Jurkat, Clone E6-1 (cell line): ENCODE results near the gene STX8.
"Not testable (repeated sequence)": the region's sequence is repeated elsewhere in the genome, so short reads cannot be mapped to it uniquely, and the experiment has no call there.

ENCODE experiments used
- DNase-seq: peaks from one replicate; pipeline ENCODE4 v3.0.0-alpha.2; 2011; ENCODE audit warnings: low read depth, low spot score
- H3K4me3 ChIP-seq: 2 replicates; pipeline ENCODE4 v1.5.1; 2011; ENCODE audit warnings: mild to moderate bottlenecking, low read length, control low read depth, moderate library complexity

Gene STX8

GRCh38 chr17:9564104-9564503 is 11.5 kb downstream of the STX8 start:
- no peak for DNase-seq
- H3K4me3 ChIP-seq = no peak overlapping the region

GRCh38 chr17:9557857-9558256 is 17.8 kb downstream of the STX8 start:
- no peak overlapping the region for H3K4me3 ChIP-seq
- no peak for DNase-seq

GRCh38 chr17:9557161-9557755 is 18.4 kb downstream of the STX8 start:
- DNase-seq = no peak
- no peak overlapping the region for H3K4me3 ChIP-seq

DNA sequence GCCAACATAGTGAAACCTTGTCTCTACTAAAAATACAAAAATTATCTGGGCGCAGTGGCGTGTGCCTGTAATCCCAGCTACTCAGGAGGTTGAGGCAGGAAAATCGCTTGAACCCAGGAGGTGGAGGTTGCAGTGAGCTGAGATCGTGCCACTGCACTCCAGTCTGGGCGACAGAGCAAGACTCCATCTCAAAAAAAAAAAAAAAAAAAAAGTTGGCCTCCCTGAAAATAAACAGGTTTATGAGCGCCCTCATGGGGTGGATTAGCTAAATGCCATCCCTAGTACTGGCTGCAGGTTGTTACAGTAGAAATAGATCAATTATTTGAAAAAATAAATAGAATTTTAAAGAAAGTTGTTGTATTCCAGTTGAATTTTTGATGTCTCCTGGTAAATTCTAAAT is 20.9 kb downstream of the STX8 start:
- DNase-seq = peak; percentile 57
- not testable (repeated sequence) for H3K4me3 ChIP-seq

DNA sequence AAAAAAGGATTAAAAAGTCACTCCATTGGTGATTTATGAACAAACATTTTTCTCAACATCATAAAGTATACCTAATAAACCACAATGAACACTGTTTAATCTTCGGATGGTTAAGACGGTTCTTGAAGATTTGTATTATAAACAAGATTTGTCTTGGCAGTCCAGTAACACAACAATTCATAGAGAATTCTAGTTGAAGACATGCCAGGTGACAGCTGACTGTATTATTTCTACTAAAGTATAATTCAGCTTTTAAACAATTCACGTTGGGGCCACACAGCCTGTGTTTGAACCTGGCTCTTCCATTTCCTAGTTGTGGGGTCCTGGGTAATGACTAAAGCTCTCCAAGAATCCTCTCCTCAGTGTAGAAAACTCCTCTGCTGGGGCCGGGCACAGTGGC is 22.0 kb downstream of the STX8 start:
- no peak for DNase-seq
- H3K4me3 ChIP-seq = no peak overlapping the region

- DNase-seq = no peak
Observed at GRCh38 chr17:9553181-9553580, 22.4 kb downstream of the STX8 start.

DNA sequence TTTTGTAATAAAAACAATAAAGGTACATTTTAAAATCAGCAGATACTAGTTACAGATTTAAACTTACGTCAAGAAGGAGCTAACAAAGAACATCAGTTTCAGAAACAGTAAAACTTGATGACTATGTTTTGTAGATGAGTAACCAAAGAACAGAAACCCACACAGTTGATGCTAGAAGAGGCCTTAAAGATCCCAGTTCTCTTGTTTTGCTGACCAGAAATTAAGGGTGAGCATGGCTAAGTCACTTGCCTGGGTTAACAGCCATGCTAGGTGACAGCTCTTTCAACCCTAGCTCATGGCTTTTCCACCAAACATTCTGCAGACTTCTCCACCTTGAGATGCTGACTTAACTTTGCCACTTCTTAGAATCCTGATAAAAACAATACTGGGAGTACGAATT is 26.4 kb downstream of the STX8 start:
- no peak for DNase-seq
- no peak overlapping the region for H3K4me3 ChIP-seq

More at GRCh38 chr17:9553181-9553580, 22.4 kb downstream of the STX8 start:
- H3K4me3 ChIP-seq = no peak overlapping the region

DNA sequence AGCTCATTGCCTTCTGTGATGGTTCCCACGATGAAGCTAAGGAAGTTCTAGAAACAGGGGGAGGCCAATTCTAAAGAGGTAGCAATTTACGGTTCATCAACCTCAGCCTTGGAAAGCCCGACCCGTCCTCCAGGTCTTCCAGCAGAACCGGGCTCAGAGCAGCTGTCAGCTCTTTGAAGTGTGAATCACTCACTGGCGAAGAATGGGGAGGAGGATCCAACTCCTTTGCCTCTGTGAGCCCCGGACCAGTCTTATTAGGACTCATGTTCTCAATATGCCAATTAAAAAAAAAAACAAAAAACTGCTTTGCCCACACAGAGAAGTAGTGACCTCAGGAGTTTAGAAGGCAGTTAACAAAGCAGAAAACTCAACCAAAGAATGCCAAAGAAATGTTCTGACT is 31.4 kb downstream of the STX8 start:
- no peak for DNase-seq
- no peak overlapping the region for H3K4me3 ChIP-seq

DNA sequence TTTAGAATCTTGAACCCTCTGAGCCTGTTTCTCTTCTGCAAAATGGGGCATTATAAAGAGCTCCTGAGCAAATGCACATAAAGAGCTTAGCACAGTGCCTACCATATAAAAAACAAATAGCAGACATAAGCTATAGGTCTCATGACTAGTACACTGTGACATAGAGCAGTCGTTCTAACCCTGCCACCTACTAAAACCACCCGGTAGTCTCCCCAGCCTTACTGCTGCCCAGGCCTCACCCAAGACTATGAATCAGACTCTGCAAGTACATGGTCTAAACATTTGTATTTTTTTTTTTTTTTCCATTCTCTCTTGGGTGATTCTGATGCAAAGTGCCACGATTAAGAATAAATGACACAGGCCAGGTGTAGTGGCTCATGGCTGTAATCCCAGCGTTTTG is 33.9 kb downstream of the STX8 start:
- no peak overlapping the region for H3K4me3 ChIP-seq
- DNase-seq = no peak

DNA sequence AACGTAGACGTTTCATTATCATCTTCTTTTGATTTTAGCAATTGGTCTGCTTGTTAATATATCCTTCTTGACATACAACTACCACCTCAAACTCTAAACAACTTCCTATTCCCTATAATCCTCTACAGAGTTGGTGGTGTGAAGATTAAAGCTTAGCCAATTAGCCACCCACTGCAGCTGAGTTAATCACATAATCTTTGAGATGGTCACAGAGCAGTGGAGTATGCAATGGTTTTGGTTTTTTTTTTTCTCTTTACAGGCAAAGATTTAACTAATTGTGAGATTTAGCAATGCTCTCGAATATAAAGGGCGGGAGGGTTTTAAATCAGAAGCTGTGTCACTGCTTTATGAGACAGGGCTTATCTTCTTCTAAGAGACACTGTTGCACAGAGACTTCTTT is 37.0 kb downstream of the STX8 start:
- H3K4me3 ChIP-seq = no peak overlapping the region
- DNase-seq = no peak

- H3K4me3 ChIP-seq = no peak overlapping the region
- no peak for DNase-seq
Observed at GRCh38 chr17:9537177-9537776, 38.3 kb downstream of the STX8 start.

DNA sequence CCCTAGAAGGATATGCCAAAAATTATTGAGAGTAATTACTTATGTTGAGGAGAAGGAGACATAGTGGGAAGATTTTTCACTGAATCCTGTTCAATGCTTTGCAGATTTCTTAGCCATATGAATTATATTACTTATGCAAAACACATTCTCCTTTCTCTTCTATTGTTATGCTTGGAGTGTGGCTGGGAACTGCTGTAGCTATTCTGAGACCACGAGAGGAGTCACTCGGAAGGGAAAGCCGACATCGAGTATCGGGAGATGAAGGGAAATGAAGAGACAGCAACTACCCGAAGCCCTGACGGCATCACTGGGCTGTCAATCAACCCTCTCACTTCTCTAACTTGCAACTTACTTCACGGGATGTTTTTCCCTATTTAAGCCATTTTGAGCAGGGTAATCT is 39.6 kb downstream of the STX8 start:
- no peak overlapping the region for H3K4me3 ChIP-seq
- no peak for DNase-seq

DNA sequence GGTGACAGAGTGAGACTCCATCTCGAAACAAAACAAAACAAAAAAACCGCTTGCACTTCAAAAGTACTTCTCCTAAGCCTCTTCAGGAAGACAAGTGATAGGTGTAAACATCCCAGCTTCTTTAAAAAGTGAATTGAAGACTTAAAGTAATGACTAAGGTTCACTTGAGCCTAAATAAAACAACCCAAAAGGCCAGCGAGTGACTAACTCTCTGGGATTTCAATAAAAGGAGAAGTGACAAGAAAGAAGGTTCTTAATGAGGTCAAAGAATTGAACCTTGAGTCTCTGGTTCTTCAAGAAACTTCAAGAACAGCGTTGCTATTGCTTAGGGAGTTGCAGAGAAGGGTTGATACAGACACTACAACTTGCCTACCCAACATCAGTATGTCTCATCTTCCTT is 42.2 kb downstream of the STX8 start:
- no peak overlapping the region for H3K4me3 ChIP-seq
- no peak for DNase-seq

DNA sequence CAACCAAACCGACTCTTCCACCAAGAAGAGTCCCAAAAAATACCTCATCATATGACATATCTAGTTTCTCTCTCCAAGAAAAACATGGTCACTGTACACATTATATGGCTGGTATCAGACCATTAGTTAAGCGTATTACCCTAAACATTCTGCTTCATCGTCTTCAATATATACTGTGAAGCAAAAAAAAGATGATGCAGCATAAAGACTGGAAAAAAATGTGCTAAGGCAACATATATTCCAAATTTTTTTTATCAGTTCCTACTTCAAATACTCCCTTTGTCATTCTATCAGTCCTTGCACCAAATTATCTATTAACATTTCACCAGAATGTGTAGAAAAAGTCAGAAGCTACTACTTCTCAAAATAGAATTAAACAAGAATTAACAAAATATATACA is 42.9 kb downstream of the STX8 start:
- no peak overlapping the region for H3K4me3 ChIP-seq
- no peak for DNase-seq

- no peak overlapping the region for H3K4me3 ChIP-seq
- no peak for DNase-seq
Observed at GRCh38 chr17:9531034-9531433, 44.6 kb downstream of the STX8 start.

- H3K4me3 ChIP-seq = no peak overlapping the region
- DNase-seq = peak; percentile 20
Observed at GRCh38 chr17:9529033-9529700, 46.5 kb downstream of the STX8 start.

DNA sequence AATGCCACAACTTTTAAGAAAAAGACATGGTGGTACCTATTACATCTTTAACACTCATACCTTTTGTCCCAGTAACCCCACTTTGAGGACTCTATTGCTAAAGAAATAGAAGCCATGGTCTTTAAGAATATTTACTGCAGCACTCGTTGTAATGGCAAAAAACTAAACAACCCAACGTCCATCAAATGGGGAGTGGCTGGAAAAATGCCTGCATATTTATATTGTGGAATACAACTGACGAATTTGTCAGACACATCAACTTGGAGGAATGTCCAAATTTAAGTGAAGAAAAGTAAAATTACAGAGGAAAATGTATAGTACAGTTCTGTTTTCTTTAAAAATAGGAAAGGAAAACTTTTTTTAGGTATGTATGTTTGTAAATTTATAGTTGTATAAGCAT is 47.8 kb downstream of the STX8 start:
- H3K4me3 ChIP-seq = no peak overlapping the region

GRCh38 chr17:9522074-9522473 is 53.5 kb downstream of the STX8 start:
- peak; percentile 37 for DNase-seq

More for the DNA sequence above, 47.8 kb downstream of the STX8 start:
- DNase-seq = no peak

DNA sequence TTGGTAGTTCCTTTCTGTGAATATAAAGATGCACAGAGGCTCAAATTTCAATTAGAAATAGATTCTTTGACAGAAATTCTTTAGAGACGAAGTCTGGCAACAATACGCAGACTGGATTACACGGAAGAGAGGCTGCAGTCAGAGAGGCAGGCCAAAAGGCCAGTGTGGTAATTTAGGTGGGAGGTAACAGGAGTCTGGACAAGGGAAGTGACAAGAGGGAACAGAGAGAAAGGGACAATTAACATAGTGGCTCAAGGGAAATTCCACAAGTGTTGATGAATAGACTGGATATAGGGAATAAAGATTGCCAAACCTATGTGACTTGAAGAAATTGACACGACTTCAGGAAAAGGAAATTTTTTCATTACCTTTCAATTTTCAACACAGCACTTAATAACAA is 54.6 kb downstream of the STX8 start:
- DNase-seq = no peak
- H3K4me3 ChIP-seq = no peak overlapping the region

More at GRCh38 chr17:9522074-9522473, 53.5 kb downstream of the STX8 start:
- no peak overlapping the region for H3K4me3 ChIP-seq

DNA sequence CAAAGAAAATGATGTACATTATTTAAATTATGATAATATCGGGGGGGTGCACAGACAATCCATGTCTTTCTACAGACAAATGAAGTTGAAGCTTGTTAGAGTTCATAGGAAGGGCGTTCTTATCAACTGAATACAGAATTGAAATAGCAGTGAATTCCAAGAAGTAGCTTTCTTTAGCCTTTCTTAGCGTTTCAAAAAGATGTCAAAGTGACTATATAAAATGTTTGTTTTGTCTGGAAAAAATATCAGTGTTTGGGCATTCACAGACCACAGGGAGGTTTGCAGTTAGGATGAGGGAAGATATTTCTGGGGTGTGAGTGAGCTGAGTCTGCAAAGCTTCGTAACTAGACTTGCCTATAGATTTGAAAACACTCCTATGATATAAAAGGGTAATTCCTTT is 55.0 kb downstream of the STX8 start:
- no peak overlapping the region for H3K4me3 ChIP-seq
- DNase-seq = no peak
